Calu3 (cell line): Measurements from ENCODE around the gene ATP1A4. TPM values are rescaled to one million over a fixed set of nuclear protein-coding genes. Genes with fewer than 3 reads are reported as not detected.

Source experiments
- BruUV-seq: library from RNA; stranded (reverse); fragments of 400-500 nt; replicated peaks from 2 replicates; lab custom pipeline; 2021; lab: Mats Ljungman, UMichigan
- CTCF ChIA-PET: fragments of 300-600 bp; sonication (Branson Sonifier 250); formaldehyde crosslinking; loops from one replicate; lab custom pipeline; 2022; ENCODE audit warnings: antibody characterized with exemption; lab: Charles Lee
- DNase-seq: peaks from one replicate; pipeline ENCODE4 v3.0.0; 2022
- H3K27ac Mint-ChIP-seq: one replicate; pipeline ENCODE4 v1.8.0; 2022; ENCODE audit warnings: mixed read lengths; ENCODE audit not compliant: unreplicated experiment
- H3K27me3 Mint-ChIP-seq: one replicate; pipeline ENCODE4 v1.8.0; 2022; ENCODE audit warnings: mixed read lengths; ENCODE audit not compliant: unreplicated experiment
- H3K36me3 Mint-ChIP-seq: one replicate; pipeline ENCODE4 v1.8.0; 2022; ENCODE audit warnings: mild to moderate bottlenecking, moderate library complexity, mixed read lengths; ENCODE audit not compliant: insufficient read depth, unreplicated experiment
- H3K4me1 Mint-ChIP-seq: one replicate; pipeline ENCODE4 v1.8.0; 2022; ENCODE audit warnings: mild to moderate bottlenecking, low read depth, mixed read lengths; ENCODE audit not compliant: unreplicated experiment
- H3K4me3 Mint-ChIP-seq: one replicate; pipeline ENCODE4 v1.8.0; 2022; ENCODE audit warnings: mild to moderate bottlenecking, low read depth, moderate library complexity, mixed read lengths; ENCODE audit not compliant: unreplicated experiment
- H3K9me3 Mint-ChIP-seq: one replicate; pipeline ENCODE4 v1.8.0; 2022; ENCODE audit warnings: low read depth, mixed read lengths; ENCODE audit not compliant: unreplicated experiment
- intact Hi-C: fragments of 100-400 bp; cut with micrococcal nuclease; formaldehyde crosslinking; loops from one replicate; pipeline ENCODE4 v1.10.0; 2022; ENCODE audit not compliant: unreplicated experiment
- total RNA-seq: library from RNA; stranded (reverse); gene quantifications from 2 replicates; pipeline ENCODE4 v1.2.3, GENCODE V29; 2022
- TF ChIP-seq, protein P1 (sequence below): fragments of 200-600 bp; IDR thresholded peaks from one replicate; pipeline ENCODE4 v1.8.0; 2022; ENCODE audit warnings: antibody characterized with exemption; ENCODE audit not compliant: unreplicated experiment

The ATP1A4 gene
- total RNA-seq, 1 experiment from 2014 or later, result not detected

DNA sequence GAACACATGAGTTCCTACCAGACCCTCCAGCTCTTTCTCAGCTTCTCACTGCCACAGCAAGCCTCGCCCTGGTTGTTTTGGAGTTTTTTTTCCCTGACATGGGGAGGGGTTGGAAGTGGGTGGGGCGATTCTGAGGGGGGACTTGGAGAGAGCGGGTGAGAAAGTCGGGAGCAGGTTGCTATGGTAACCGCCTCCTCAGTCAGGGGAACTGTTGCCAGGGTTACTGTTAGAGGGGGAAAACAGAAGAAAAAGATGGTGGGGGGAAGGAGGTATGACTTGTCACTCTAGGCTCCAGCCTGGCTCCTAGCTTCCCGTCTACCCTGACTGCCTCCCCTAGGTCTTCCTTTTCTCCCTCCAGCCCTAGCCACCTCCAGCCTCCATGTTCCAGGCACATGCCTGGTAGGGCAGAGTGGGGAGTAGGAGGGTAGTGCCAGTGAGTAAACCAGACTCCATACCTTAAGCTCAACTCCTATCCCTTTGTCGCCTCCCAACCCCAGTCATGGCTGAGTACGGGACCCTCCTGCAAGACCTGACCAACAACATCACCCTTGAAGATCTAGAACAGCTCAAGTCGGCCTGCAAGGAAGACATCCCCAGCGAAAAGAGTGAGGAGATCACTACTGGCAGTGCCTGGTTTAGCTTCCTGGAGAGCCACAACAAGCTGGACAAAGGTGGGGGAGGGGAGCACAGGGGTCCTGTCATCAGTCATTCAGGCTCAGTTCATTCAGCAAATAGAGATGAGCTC, 59.8 kb downstream of the ATP1A4 start:
- H3K27ac Mint-ChIP-seq, result no peak overlapping the region
- H3K4me1 Mint-ChIP-seq, result peaks cover 23% of the 10 kb centered on the region
- TF ChIP-seq, protein P1, sequence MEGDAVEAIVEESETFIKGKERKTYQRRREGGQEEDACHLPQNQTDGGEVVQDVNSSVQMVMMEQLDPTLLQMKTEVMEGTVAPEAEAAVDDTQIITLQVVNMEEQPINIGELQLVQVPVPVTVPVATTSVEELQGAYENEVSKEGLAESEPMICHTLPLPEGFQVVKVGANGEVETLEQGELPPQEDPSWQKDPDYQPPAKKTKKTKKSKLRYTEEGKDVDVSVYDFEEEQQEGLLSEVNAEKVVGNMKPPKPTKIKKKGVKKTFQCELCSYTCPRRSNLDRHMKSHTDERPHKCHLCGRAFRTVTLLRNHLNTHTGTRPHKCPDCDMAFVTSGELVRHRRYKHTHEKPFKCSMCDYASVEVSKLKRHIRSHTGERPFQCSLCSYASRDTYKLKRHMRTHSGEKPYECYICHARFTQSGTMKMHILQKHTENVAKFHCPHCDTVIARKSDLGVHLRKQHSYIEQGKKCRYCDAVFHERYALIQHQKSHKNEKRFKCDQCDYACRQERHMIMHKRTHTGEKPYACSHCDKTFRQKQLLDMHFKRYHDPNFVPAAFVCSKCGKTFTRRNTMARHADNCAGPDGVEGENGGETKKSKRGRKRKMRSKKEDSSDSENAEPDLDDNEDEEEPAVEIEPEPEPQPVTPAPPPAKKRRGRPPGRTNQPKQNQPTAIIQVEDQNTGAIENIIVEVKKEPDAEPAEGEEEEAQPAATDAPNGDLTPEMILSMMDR, result no peak

DNA sequence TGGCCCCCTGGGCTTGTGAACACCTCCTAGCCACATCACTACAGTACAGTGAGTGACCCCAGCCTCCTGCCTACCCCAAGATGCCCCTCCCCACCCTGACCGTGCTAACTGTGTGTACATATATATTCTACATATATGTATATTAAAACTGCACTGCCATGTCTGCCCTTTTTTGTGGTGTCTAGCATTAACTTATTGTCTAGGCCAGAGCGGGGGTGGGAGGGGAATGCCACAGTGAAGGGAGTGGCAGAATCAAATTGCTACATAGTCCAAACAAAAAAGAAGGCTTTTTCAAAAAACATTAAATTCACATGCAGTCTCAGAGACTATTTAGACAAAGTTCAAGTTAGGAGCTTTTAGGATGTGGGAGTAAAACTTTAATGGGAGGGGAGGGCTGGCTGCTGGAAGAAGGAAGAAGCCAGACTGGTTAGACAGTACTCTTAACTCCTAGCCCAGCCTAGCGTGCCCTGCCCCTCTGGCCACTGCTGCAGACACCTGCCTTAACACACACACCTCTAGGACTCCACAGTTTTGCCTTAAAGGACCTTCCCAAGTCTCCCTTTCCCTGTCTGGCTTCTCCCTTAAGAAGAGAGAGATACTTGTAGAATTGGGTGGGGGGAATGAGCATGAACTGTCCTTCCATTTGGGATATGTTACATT, 63.2 kb downstream of the ATP1A4 start:
- H3K27me3 Mint-ChIP-seq, result no peaks in the 10 kb centered on the region
- H3K4me1 Mint-ChIP-seq, result peaks cover under 1% of the 10 kb centered on the region
- H3K36me3 Mint-ChIP-seq, result peaks cover 60% of the 10 kb centered on the region
- no peak for DNase-seq
- no peak overlapping the region for H3K4me3 Mint-ChIP-seq
- H3K9me3 Mint-ChIP-seq, result no peaks in the 10 kb centered on the region
- intact Hi-C loops, result no loop called here
- H3K27ac Mint-ChIP-seq, result peak overlapping the region; percentile 17
- BruUV-seq, result TSS peak; percentile 22
- TF ChIP-seq, protein P1, result no peak
- CTCF ChIA-PET, result no interaction called here

More for the DNA sequence above, 59.8 kb downstream of the ATP1A4 start:
- intact Hi-C loops, result no loop called here
- Mint-ChIP-seq H3K4me3 (no peak overlapping the region), H3K9me3 (no peaks in the 10 kb centered on the region), H3K27me3 (no peaks in the 10 kb centered on the region), H3K36me3 (peaks cover 74% of the 10 kb centered on the region)
- BruUV-seq, result no TSS peak
- no peak for DNase-seq
- CTCF ChIA-PET, result interaction anchor here (1.0 to 1.3 kb wide), 2 partner anchors 8 to 18 kb away, joined by 3 to 5 read pairs; no protein-coding TSS in a partner anchor

DNA sequence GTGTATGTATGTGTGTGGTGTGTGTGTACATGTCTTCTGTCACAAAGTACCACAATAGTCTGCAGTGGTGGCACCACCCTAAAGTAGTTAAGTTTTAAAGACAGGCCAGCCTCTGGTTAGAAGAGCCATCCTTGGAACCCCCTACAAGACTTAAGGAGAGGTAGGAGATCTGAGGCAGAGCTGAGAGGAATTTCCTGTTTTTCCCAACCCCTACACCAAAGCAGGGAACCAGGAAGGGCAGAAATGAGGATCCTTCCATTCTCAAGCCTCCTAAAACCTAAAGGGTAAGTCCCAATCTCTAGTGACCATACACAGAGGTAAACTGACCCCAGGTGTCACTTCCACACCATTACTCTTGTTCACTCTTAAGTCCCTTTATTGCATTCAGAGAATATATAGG, 64.9 kb downstream of the ATP1A4 start:
- H3K36me3 Mint-ChIP-seq, result peaks cover 54% of the 10 kb centered on the region
- TF ChIP-seq, protein P1, result no peak
- intact Hi-C loops, result no loop called here
- CTCF ChIA-PET, result interaction anchor here (1.0 kb wide), 1 partner anchor 23 kb away, joined by 3 read pairs; no protein-coding TSS in a partner anchor
- no peak overlapping the region for H3K4me3 Mint-ChIP-seq
- no peak overlapping the region for H3K27ac Mint-ChIP-seq
- H3K4me1 Mint-ChIP-seq, result no peaks in the 10 kb centered on the region
- no peak for DNase-seq
- no peaks in the 10 kb centered on the region for H3K9me3 Mint-ChIP-seq
- no peaks in the 10 kb centered on the region for H3K27me3 Mint-ChIP-seq
- no TSS peak for BruUV-seq

DNA sequence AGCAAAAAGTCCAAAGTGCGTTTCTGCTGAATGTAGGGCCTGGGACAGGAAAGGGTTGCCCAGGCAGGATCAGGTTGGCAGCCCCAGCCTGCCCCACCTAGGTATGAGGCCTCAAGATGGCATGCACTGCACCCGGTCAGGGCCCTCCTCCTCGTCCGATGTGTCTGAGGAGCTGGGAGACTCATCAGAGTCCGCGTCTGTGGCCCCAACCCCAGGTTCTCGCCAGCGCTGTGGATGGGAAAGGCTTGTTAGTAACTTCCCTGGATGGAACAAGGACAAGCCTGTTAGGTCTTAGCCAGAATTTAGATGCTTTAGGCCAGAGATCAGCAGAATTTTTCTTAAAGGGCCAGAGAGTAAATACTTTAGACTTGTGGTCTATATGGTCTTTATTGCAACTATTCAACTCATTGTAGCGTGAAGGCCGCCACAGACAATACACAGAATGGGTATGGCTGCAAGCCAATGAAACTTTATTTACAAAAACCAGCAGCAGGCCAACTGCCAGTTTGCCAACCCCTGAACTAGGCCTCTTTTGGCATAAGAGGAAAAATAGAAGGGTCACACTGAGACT, 66.2 kb downstream of the ATP1A4 start:
- BruUV-seq, result no TSS peak
- no peak for DNase-seq
- intact Hi-C loops, result no loop called here
- Mint-ChIP-seq H3K27me3 (no peaks in the 10 kb centered on the region), H3K36me3 (peaks cover 41% of the 10 kb centered on the region), H3K9me3 (no peaks in the 10 kb centered on the region), H3K27ac (no peak overlapping the region), H3K4me3 (no peak overlapping the region), H3K4me1 (no peaks in the 10 kb centered on the region)
- TF ChIP-seq, protein P1, result no peak
- CTCF ChIA-PET, result interaction anchor here (4.2 kb wide), 1 partner anchor 25 kb away, joined by 92 read pairs; no protein-coding TSS in a partner anchor
